GM12872 (cell line): Measurements from ENCODE around the gene PFDN2.

Source experiments
- TF ChIP-seq, protein P1 (sequence below): IDR thresholded peaks from 3 replicates; pipeline ENCODE4 v1.5.1; 2011; ENCODE audit warnings: low read depth, mild to moderate bottlenecking, low read length, moderate library complexity; ENCODE audit not compliant: insufficient read depth

The PFDN2 gene, protein sequence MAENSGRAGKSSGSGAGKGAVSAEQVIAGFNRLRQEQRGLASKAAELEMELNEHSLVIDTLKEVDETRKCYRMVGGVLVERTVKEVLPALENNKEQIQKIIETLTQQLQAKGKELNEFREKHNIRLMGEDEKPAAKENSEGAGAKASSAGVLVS

DNA sequence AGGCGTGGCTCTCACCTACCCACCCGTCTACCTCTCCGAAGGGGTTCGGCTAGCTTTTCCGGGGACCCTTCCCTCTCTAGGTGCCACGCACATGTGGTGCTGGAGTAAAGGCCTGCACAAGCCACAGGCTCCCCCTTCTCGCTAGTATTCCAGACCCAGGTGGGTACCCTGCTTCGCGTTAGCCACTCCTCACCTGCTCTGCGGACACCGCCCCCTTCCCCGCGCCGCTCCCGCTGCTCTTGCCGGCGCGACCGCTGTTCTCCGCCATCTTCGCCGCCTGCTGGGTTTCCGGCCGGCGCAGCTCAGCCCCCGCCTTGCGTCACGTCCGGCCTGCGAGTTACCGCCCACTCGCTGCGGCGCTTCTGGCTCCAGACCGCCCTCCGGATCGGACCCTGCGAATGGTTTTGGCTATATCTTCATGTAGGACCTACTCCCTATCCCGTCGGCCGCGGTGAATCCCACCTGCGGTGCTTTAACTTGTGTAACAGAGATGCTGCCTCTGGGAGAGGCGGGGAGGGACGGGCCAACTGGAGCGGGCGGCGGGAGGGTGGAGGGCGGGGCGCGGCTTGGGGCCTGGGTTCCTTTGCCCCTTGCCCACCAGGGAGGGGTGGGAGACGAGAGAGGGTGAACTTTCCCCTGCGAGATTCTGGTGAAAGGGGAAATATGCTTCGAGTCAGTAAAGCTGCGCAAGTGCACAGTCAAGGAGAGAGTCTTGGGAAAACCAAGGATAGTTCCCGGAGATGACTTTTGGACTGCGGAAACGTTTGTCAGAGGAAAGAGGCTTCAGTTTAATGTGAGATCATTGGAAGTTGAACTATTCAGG lies at the start of gene PFDN2, which contains the start of gene NIT1:
PFDN2 (minus strand) TSS at position 279 of the 823 bp plus-strand sequence; CDS start at position 268, 11 bp downstream.
NIT1 (plus strand) TSS at position 347 of the 823 bp plus-strand sequence; CDS start at position 419, 72 bp downstream.
- TF ChIP-seq, protein P1, sequence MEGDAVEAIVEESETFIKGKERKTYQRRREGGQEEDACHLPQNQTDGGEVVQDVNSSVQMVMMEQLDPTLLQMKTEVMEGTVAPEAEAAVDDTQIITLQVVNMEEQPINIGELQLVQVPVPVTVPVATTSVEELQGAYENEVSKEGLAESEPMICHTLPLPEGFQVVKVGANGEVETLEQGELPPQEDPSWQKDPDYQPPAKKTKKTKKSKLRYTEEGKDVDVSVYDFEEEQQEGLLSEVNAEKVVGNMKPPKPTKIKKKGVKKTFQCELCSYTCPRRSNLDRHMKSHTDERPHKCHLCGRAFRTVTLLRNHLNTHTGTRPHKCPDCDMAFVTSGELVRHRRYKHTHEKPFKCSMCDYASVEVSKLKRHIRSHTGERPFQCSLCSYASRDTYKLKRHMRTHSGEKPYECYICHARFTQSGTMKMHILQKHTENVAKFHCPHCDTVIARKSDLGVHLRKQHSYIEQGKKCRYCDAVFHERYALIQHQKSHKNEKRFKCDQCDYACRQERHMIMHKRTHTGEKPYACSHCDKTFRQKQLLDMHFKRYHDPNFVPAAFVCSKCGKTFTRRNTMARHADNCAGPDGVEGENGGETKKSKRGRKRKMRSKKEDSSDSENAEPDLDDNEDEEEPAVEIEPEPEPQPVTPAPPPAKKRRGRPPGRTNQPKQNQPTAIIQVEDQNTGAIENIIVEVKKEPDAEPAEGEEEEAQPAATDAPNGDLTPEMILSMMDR: no peak

DNA sequence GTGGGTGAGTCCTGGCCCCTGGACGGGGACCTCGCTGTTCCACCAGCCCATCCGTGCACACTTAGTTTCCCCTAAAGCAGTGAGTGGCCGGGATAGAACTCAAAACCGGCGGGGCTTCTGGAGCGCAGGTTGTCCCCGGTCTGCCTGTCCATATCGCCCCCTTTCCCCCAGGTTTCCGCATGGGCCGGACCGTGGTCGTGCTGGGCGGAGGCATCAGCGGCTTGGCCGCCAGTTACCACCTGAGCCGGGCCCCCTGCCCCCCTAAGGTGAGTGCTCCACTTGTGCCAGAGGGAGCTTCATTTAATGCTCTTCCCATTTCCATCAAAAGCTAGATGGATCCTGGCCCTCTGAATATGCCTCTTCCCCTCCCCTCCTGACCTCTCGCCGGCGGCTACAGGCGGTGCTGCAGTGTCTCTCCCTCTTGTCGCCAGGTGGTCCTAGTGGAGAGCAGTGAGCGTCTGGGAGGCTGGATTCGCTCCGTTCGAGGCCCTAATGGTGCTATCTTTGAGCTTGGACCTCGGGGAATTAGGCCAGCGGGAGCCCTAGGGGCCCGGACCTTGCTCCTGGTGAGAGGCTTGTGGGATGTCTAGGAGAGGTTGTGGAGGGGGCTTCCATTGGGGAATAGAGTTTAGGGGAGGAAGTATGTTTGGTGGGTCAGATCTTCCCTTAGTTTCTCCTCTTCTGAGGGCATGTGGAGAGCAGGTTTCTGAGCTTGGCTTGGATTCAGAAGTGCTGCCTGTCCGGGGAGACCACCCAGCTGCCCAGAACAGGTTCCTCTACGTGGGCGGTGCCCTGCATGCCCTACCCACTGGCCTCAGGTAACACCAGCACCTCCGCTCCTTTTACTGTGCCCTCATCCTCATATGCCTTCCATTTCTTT lies 49.1 kb upstream of the PFDN2 start:
- TF ChIP-seq, protein P1: no peak

DNA sequence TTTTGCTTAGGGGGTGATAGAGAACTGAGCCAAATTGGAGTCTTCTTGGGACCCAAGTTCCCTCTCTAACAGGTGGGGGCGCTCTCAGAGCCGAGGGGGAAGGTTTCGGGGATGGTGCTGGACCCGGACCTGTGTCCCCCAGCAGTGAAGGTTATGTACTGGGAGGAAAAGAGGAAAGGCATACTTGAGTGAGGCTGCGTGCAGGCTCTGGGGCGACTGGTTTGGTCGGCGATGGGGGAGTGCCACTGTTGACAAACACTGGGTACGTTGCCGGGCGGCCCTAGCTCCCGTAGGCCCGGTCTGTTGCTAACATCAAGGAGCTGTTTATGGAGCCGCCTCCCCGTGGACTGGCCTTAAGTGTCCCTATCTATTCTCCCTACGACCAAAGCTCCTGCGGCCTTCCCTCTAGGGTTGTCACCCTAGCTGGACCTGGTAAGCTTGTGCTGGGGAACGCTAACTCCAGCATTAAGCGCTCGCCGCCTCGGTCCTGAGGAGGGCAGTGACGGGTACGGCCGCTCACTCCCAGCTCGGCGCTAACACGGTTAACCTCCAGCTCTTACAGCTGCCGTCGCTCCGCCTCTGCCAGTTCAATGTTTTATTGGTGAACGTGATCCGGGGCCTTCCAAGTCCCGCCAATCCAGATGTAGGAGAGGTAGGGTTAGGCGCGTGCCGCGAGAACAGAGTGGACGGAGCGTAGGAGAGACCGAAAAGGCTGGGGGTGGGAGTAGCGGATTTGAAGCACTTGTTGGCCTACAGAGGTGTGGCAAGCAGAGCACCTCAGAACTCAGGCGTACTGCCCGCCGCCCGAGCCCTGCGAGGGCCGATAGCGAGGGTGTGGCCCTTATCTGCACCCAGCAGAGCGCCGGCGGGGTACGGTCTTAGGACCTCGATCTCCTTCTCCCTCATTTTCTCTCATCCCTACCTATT lies 48.2 kb upstream of the PFDN2 start, which contains the start of gene PPOX:
PPOX (plus strand) TSS at position 685 of the 927 bp plus-strand sequence. CDS start 422 bp downstream, outside the sequence.
- TF ChIP-seq, protein P1: peak; percentile 67

DNA sequence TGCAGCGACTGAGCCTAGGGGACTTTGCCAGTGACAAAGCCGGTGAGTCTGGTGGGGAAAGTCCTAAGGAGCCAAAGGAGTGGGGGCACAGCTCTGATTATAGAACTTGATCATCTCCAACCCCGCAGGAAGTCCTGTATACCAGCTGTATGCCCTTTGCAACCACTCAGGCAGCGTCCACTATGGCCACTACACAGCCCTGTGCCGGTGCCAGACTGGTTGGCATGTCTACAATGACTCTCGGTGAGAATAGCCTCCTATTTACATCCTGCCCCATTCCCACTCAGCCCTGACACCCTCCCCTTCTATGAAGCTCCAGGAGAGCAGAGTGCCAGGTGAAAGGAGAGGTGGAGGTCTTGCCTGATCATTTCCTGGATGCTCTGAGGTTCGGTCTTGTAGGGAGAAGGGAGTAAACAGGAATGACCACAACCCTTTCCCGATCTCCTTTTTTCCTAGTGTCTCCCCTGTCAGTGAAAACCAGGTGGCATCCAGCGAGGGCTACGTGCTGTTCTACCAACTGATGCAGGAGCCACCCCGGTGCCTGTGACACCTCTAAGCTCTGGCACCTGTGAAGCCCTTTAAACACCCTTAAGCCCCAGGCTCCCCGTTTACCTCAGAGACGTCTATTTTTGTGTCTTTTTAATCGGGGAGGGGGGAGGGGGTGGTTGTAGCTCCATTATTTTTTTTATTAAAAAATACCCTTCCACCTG lies 47.2 kb upstream of the PFDN2 start:
- TF ChIP-seq, protein P1: no peak

DNA sequence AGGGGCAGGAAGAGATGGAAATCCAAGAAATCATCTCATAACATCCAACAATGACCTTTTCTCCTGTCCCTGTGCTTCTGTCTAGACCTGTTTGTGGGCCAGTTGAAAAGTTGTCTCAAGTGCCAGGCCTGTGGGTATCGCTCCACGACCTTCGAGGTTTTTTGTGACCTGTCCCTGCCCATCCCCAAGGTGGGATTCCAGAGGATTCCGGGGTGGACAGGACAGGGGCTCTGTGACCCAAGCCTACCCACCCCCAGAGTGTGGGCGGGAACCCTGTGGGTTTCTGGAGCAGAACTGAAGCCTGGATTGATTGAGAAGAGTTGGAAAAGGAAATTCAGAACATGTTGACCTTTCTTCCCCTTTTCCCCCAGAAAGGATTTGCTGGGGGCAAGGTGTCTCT lies 46.0 kb upstream of the PFDN2 start:
- TF ChIP-seq, protein P1: no peak

DNA sequence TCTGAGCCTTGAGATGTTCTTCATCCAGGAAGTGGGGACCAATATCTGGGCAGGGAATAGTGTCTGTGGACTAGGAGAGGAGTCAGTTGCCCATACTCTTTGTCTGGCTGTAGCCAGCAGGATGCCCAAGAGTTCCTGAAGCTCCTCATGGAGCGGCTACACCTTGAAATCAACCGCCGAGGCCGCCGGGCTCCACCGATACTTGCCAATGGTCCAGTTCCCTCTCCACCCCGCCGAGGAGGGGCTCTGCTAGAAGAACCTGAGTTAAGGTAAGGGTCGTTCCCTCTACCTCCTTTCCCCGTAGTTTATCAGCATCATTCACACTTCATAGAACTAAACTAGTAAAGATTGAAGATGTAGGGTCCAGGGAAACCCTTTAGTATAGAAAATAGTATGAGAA lies 45.0 kb upstream of the PFDN2 start:
- TF ChIP-seq, protein P1: no peak
